ENCODE results near the gene FRMD8. TPM values are rescaled to one million over a fixed set of nuclear protein-coding genes. Genes with fewer than 3 reads are reported as not detected.

FRMD8 gene
- total RNA-seq, 2 experiments from 2014 or later = 51.0 to 54.7 TPM

DNA sequence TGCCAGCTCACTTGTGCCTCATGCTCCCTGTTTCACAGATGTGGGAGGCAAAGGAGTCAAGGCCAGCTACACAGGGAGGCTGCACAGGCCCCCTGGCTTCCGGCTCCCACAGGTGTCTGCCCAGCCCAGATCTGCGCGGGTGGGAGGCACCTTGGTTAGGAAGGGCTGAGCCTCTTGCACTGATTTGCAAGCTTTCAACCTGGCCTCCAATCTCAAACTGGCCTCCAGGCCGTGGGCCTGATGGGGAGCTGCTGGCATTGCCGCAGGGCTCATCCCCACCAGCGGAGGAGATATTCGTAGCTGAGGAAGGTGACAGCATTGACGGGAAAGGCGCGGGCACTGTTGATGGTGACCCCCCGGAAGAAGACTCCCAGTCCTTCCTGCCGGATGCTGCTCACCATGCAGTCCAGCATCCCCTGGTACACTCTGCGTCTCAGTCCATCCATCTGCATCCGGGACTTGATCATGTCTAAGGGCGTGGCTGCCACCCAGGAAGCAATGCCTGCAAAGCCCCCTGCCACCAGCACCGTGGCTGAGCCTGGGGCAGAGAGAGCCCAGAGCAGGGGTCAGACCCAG, 10.2 kb upstream of the FRMD8 start:
- POLR2A ChIA-PET = interaction anchor here (1.0 to 1.3 kb wide), 2 partner anchors 127 to 130 kb away, joined by 3 read pairs; no protein-coding TSS in a partner anchor
- ATAC-seq = no peak
- Mint-ChIP-seq H3K27me3 (ENCODE audit: low read depth) (no peaks in the 10 kb centered on the region), H3K27ac (no peak overlapping the region), H3K36me3 (ENCODE audit: low read depth) (no peaks in the 10 kb centered on the region), H3K9me3 (ENCODE audit: insufficient read depth) (no peaks in the 10 kb centered on the region), H3K4me3 (no peak overlapping the region), H3K4me1 (ENCODE audit: low read depth) (peaks cover 6% of the 10 kb centered on the region)
- CTCF ChIA-PET = interaction anchor here (0.8 to 1.4 kb wide), 2 partner anchors 40 to 122 kb away, joined by 3 to 6 read pairs; no protein-coding TSS in a partner anchor
- DNase-seq = no peak

DNA sequence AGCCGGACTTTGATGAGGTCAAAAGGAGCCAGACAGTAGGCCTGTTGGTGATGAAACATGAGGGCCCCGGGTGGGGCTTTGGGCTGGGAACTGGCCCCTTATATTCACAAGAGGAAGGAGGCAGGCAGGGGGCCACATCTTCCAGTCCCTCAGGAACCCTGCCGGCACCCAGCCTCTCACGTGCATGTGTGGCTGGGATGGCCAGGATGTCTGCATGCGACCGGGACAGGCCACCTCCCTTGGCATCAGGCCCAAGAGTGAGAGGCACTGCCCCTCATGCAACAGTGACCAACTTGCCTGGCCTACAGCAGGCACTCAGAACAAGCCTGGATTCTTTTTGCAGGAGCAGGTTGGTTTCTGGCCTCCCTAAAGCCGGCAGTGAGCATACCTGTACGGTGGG, 9.4 kb upstream of the FRMD8 start:
- POLR2A ChIA-PET = interaction anchor here (6.9 to 15.4 kb wide), 2 partner anchors 44 to 129 kb away, joined by 52 to 253 read pairs; partner anchors contain the start of gene NEAT1
- ATAC-seq (no peak), DNase-seq (no peak)
- no peak overlapping the region for H3K4me3 Mint-ChIP-seq
- CTCF ChIA-PET = interaction anchor here (2.8 kb wide), 1 partner anchor 40 kb away, joined by 11 read pairs; no protein-coding TSS in a partner anchor
- no peaks in the 10 kb centered on the region for H3K36me3 Mint-ChIP-seq (ENCODE audit: low read depth)
- H3K27me3 Mint-ChIP-seq (ENCODE audit: low read depth) = no peaks in the 10 kb centered on the region
- H3K4me1 Mint-ChIP-seq (ENCODE audit: low read depth) = peaks cover 11% of the 10 kb centered on the region
- H3K27ac Mint-ChIP-seq = no peak overlapping the region
- no peaks in the 10 kb centered on the region for H3K9me3 Mint-ChIP-seq (ENCODE audit: insufficient read depth)

DNA sequence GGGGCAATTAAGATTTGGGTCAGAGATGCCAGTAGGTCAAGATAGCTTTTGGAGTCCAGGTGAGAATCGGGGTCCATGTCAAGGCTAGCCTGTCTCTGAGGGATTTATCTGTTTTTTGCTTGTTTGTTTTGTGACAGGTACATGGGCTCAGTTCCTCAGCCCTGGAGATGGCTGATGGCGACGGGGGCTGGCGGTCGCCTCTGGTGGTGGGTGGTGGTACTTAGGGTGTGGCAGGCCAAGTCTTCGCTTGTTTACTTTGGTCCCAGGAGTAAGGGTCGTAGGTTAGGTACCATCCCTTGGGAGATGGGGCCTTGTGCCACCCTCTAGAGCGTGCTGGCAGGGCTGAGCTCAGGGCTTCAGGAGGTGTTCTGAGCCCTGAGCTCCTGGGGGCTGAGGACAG, 8.7 kb upstream of the FRMD8 start:
- CTCF ChIA-PET = interaction anchor here (0.8 to 2.8 kb wide), 3 partner anchors 39 to 133 kb away, joined by 3 to 11 read pairs (median 4); no protein-coding TSS in a partner anchor
- Mint-ChIP-seq H3K27ac (no peak overlapping the region), H3K27me3 (ENCODE audit: low read depth) (no peaks in the 10 kb centered on the region), H3K9me3 (ENCODE audit: insufficient read depth) (no peaks in the 10 kb centered on the region), H3K4me3 (no peak overlapping the region), H3K36me3 (ENCODE audit: low read depth) (no peaks in the 10 kb centered on the region), H3K4me1 (ENCODE audit: low read depth) (peaks cover 15% of the 10 kb centered on the region)
- POLR2A ChIA-PET = interaction anchor here (0.6 to 15.4 kb wide), 4 partner anchors 43 to 133 kb away, joined by 3 to 253 read pairs (median 110); partner anchors contain the start of genes MALAT1 and NEAT1
- DNase-seq (no peak), ATAC-seq (no peak)

DNA sequence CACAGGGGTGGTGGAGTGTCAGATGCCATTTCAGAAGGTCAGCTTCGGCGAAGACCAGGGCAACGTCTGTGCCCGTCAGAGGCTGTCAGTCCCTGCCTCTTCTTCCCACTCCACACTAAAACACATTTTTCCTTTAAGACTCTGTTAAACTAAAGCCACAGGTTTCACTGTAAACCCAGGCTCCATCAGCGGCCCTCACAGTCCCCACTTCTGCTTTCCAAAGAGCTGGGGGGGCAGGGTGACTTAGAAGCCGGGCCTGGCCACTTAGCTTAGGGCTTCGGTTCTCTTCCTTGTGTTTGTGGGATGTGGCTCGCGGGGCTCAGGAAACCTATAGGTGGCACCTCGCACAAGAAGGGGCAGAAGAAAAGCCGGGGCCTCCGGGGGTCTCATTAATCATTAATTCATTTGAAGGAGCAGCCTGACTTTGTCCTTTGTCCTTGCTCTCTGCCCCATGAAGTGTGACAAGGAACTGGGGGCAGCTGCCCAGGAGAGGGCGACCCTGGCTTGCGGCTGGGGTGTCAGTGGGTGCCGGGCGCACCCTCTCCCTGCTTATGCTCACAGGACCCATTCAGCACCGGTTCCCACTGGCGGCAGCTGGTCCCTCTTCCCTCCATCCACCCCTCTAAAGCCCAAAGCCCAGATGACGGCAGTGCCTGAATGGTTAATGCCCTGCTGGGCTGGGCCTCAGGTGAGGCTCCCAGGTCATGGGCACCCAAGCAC, 8.1 kb upstream of the FRMD8 start:
- H3K27ac Mint-ChIP-seq = no peak overlapping the region

DNA sequence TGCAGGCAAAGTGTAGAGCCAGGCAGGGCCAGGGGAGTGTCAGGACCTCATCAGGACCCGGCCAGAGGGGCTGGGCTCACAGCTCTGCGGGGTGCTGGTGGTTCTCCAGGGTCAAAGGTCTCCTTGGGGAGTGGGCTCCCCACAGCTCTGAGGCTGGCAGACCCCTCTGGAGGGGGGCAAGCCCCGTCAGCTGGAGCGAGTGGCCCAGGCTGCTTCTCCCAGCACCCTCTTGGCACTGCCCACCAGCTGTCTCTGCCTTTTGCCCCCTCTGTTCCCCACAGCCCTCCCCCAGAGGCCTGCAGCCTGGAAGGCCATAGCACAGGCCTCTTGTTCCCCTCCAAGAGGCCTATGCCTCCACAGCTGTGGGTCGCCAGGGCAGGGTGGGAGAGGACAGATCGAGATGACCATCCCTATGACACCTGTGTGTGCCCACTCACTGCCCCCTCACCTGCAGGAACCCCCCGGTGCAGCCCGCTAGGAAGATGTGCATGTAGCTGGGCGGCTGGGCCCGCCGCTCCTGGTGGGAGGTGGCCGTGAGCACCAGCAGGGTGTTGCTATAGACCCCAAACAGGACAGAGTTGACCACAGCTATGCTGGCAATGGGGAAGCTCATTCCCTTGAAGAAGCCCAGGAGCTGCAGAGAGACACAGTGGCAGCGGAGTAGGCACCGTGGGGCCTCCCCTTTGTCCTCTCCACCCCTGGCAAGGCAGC, 7.4 kb upstream of the FRMD8 start:
- ATAC-seq (no peak), DNase-seq (no peak)
- Mint-ChIP-seq H3K36me3 (ENCODE audit: low read depth) (no peaks in the 10 kb centered on the region), H3K27me3 (ENCODE audit: low read depth) (no peaks in the 10 kb centered on the region), H3K27ac (no peak overlapping the region), H3K4me1 (ENCODE audit: low read depth) (peaks cover 26% of the 10 kb centered on the region), H3K4me3 (no peak overlapping the region), H3K9me3 (ENCODE audit: insufficient read depth) (no peaks in the 10 kb centered on the region)
- POLR2A ChIA-PET = interaction anchor here (1.4 to 15.4 kb wide), 4 partner anchors 42 to 127 kb away, joined by 4 to 253 read pairs (median 110); partner anchors contain the start of genes MALAT1 and NEAT1
- CTCF ChIA-PET = interaction anchor here (0.9 to 2.8 kb wide), 5 partner anchors 12 to 132 kb away, joined by 3 to 11 read pairs (median 6); no protein-coding TSS in a partner anchor

More for the DNA sequence above, 8.1 kb upstream of the FRMD8 start:
- Mint-ChIP-seq H3K4me3 (no peak overlapping the region), H3K27me3 (ENCODE audit: low read depth) (no peaks in the 10 kb centered on the region), H3K9me3 (ENCODE audit: insufficient read depth) (no peaks in the 10 kb centered on the region), H3K36me3 (ENCODE audit: low read depth) (no peaks in the 10 kb centered on the region), H3K4me1 (ENCODE audit: low read depth) (peaks cover 21% of the 10 kb centered on the region)
- POLR2A ChIA-PET = interaction anchor here (0.6 to 15.4 kb wide), 4 partner anchors 42 to 132 kb away, joined by 3 to 253 read pairs (median 110); partner anchors contain the start of genes MALAT1 and NEAT1
- CTCF ChIA-PET = interaction anchor here (0.8 to 2.8 kb wide), 3 partner anchors 38 to 132 kb away, joined by 3 to 11 read pairs (median 4); no protein-coding TSS in a partner anchor
- ATAC-seq (no peak), DNase-seq (no peak)

DNA sequence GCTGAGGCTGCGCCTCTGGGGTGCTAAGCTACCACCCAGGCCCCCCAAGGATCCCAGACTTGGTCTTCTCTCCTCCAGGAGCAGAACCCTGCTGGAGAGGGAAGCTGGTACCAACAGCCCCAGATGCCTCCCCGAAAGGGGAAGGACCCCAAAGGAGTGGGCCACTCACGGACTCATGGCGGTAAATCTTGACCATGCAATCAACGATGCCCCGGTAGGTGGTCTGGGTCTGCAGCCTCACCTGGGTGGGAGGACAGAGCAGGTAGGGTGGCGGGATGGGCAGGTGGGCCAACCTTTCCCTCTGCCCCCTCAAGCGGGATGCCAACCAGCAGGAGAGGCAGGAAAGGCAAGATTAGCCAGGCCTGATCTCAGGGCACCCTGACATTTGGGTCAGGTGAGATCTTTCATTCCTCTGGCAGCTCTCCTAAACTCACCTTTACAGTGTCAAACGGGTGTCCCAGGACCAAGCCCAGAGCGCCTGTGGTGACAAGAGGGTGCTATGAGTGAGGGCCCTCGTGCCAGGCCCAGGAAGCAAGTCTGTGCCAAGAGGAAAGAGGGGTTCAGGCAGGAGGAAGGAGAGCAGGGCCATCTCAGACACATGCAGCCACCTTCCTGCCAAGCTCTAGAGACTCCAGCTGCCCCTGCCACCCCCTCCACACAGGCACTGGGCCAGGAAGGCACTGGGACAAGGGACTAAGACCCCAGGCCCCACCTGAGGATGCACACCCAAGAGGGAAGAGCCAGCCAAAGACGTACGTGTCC, 6.6 kb upstream of the FRMD8 start:
- ATAC-seq (no peak), DNase-seq (no peak)
- Mint-ChIP-seq H3K27ac (peak overlapping the region; percentile 67), H3K4me1 (ENCODE audit: low read depth) (peaks cover 34% of the 10 kb centered on the region), H3K4me3 (no peak overlapping the region), H3K9me3 (ENCODE audit: insufficient read depth) (no peaks in the 10 kb centered on the region), H3K27me3 (ENCODE audit: low read depth) (no peaks in the 10 kb centered on the region), H3K36me3 (ENCODE audit: low read depth) (no peaks in the 10 kb centered on the region)
- POLR2A ChIA-PET = interaction anchor here (1.0 to 15.4 kb wide), 5 partner anchors 15 to 126 kb away, joined by 3 to 253 read pairs (median 52); partner anchors contain the start of genes MALAT1 and NEAT1
- CTCF ChIA-PET = interaction anchor here (0.8 to 2.8 kb wide), 7 partner anchors 7 to 131 kb away, joined by 3 to 11 read pairs (median 5); no protein-coding TSS in a partner anchor

DNA sequence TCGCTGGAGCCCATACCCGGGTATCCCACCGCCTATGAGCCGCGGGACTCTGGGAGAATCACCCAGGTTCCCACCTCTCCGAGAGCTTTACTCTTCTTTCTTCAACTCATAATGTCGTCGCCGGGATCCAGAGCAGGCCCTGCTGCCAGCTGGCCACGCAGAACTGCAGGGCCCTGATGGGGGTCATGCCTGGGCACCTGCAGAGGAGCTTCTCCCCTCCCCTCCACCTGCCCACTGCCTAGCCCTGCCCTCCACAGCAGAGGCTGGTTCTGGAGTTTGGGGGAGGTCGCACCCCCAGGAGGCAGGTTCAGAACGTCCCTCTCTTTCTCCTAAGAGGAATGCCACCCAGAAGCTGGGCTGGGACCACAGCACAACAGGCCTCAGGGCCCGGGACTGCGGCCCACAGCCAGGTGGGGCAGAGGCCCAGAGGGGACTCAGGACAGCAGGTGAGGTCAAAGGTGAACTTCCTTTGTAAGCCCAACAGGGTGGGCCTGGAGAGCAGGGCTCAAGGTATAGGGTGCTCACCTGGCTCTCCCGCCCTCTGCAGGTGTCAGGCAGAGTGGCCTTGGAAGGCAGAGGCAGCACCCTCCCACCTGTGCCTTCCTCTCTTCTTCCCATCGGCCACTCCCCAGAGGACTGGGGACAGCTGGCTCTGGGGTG, 5.8 kb upstream of the FRMD8 start:
- no peaks in the 10 kb centered on the region for H3K9me3 Mint-ChIP-seq (ENCODE audit: insufficient read depth)
- ChIA-PET CTCF (interaction anchor here (0.8 to 2.8 kb wide), 5 partner anchors 8 to 129 kb away, joined by 3 to 17 read pairs (median 5); no protein-coding TSS in a partner anchor), POLR2A (interaction anchor here (1.0 to 15.4 kb wide), 7 partner anchors 9 to 125 kb away, joined by 3 to 253 read pairs (median 4); partner anchors contain the start of genes MALAT1 and NEAT1)
- H3K27me3 Mint-ChIP-seq (ENCODE audit: low read depth) = no peaks in the 10 kb centered on the region
- peak overlapping the region; percentile 99 for H3K27ac Mint-ChIP-seq
- ATAC-seq = no peak
- no peak for DNase-seq
- peaks cover 41% of the 10 kb centered on the region for H3K4me1 Mint-ChIP-seq (ENCODE audit: low read depth)
- H3K4me3 Mint-ChIP-seq = peak overlapping the region; percentile 83
- H3K36me3 Mint-ChIP-seq (ENCODE audit: low read depth) = no peaks in the 10 kb centered on the region

DNA sequence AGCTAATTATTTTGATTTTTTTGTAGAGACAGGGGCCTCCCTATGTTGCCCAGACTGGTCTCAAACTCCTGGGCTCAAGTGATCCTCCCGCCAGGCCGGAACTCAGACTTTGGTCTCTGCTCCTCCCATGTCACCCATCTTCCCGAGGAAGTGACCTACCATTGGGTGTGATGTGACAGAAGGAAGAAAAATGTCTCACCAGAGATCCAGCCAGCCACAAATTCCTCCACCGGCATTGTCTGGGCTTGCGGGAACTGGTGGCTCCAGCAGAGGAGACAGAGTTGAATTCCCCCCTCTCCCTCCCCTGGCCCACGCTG, 4.8 kb upstream of the FRMD8 start:
- DNase-seq (peak; percentile 58), ATAC-seq (peak; percentile 5)
- ChIA-PET CTCF (interaction anchor here (0.6 to 2.8 kb wide), 14 partner anchors 9 to 1150 kb away, joined by 3 to 17 read pairs (median 3); partner anchors contain the start of genes MALAT1 and SCYL1), POLR2A (interaction anchor here (0.6 to 15.4 kb wide), 8 partner anchors 9 to 257 kb away, joined by 3 to 253 read pairs (median 4); partner anchors contain the start of genes MALAT1 and NEAT1)
- Mint-ChIP-seq H3K9me3 (ENCODE audit: insufficient read depth) (no peaks in the 10 kb centered on the region), H3K27me3 (ENCODE audit: low read depth) (no peaks in the 10 kb centered on the region), H3K4me3 (peak overlapping the region; percentile 83), H3K27ac (peak overlapping the region; percentile 99), H3K36me3 (ENCODE audit: low read depth) (no peaks in the 10 kb centered on the region), H3K4me1 (ENCODE audit: low read depth) (peaks cover 47% of the 10 kb centered on the region)

DNA sequence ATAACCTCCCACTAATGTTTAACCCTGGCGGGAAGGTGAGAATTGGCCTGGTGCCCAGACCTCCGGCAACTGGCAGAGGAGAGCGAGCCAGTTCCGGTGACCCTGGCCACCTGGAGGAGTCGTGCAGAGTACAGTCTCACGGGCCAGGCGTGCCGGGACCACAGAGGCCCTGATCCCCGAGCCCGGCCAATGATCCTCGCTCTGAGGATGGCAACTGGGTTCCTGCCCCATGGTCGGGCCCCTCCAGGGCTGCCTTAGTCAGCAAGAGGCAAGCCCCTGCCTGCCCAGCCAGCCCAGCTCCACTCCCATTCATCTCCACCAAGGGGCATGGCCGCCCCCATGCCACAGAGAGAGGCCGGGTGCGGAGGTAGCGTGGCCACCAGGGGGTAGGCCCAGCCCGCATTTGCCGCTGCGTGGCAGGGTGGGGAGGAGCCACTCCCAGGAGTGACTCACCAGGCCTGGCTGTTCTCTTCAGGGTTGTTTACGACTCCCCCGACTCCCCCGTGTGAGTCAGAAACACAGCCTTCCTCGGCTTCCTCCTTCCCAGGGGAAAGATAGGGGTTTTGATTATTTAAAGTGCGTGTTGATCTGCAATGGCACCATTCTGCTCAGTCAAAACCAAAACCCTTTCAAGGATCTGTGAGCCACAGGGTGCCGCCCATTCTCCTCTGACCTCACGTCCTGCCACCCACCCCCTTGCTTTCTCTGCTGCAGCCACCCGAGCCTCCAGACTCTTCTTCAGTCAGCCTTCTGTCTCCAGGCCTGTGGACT, 4.2 kb upstream of the FRMD8 start, which contains the start of gene SLC25A45:
Gene SLC25A45, minus strand, starts transcription at position 614 of the 771 bp plus-strand sequence. CDS start 695 bp downstream, outside the sequence.
- H3K4me3 Mint-ChIP-seq = peak within 1 kb of the TSS; percentile 83
- H3K36me3 Mint-ChIP-seq (ENCODE audit: low read depth) = peaks cover 3% of the 10 kb centered on the region
- CTCF ChIA-PET = interaction anchor here (0.6 to 2.8 kb wide), 13 partner anchors 9 to 1150 kb away, joined by 3 to 17 read pairs (median 3); partner anchors contain the start of genes MALAT1 and SCYL1
- peak; percentile 92 for DNase-seq
- H3K27ac Mint-ChIP-seq = peak within 1 kb of the TSS; percentile 99
- ATAC-seq = peak; percentile 87
- no peaks in the 10 kb centered on the region for H3K27me3 Mint-ChIP-seq (ENCODE audit: low read depth)
- POLR2A ChIA-PET = interaction anchor here (0.6 to 15.4 kb wide), 10 partner anchors 9 to 256 kb away, joined by 3 to 253 read pairs (median 4); partner anchors contain the start of genes MALAT1 and NEAT1
- H3K9me3 Mint-ChIP-seq (ENCODE audit: insufficient read depth) = no peaks in the 10 kb centered on the region
- peaks cover 47% of the 10 kb centered on the region for H3K4me1 Mint-ChIP-seq (ENCODE audit: low read depth)
